ENCODE measurements around the gene EXOC3L4.
A peak's percentile ranks its signal among the peaks of the same experiment; 100 is the strongest.

Gene EXOC3L4

GRCh38 chr14:103125098-103126070 lies 30.9 kb downstream of the EXOC3L4 start:
- no peak for TF ChIP-seq CTCF (IDR thresholded peaks at IDR 0.05; ENCODE audit: insufficient read depth, low read depth, low read length, missing control alignments)
- DNase-seq (ENCODE audit: low read depth): no peak
- no peak overlapping the region for H3K4me3 ChIP-seq (ENCODE audit: low read length)

GRCh38 chr14:103126088-103126872 lies 31.8 kb downstream of the EXOC3L4 start:
- TF ChIP-seq CTCF (IDR thresholded peaks at IDR 0.05; ENCODE audit: insufficient read depth, low read depth, low read length, missing control alignments): no peak
- no peak overlapping the region for H3K4me3 ChIP-seq (ENCODE audit: low read length)

DNA sequence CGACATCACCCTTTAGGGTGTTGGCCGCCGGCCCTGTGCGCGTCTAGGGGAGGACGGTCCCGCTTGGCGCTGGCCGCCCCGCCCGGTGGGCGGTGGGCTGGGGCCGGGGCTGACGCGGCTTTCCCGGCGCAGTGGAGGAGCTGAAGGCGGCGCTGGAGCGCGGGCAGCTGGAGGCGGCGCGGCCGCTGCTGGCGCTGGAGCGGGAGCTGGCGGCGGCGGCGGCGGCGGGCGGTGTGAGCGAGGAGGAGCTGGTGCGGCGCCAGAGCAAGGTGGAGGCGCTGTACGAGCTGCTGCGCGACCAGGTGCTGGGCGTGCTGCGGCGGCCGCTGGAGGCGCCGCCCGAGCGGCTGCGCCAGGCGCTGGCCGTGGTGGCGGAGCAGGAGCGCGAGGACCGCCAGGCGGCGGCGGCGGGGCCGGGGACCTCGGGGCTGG lies 32.4 kb downstream of the EXOC3L4 start:
- no peak overlapping the region for H3K4me3 ChIP-seq (ENCODE audit: low read length)
- TF ChIP-seq CTCF (IDR thresholded peaks at IDR 0.05; ENCODE audit: insufficient read depth, low read depth, low read length, missing control alignments): no peak
- peak; percentile 87 for DNase-seq (ENCODE audit: low read depth)

More at GRCh38 chr14:103126088-103126872, 31.8 kb downstream of the EXOC3L4 start:
- DNase-seq (ENCODE audit: low read depth): no peak

GRCh38 chr14:103127356-103127755 lies 32.8 kb downstream of the EXOC3L4 start:
- no peak for DNase-seq (ENCODE audit: low read depth)
- TF ChIP-seq CTCF (IDR thresholded peaks at IDR 0.05; ENCODE audit: insufficient read depth, low read depth, low read length, missing control alignments): peak; percentile 3
- H3K4me3 ChIP-seq (ENCODE audit: low read length): no peak overlapping the region

GRCh38 chr14:103127861-103128598 lies 33.5 kb downstream of the EXOC3L4 start:
- H3K4me3 ChIP-seq (ENCODE audit: low read length): no peak overlapping the region
- TF ChIP-seq CTCF (IDR thresholded peaks at IDR 0.05; ENCODE audit: insufficient read depth, low read depth, low read length, missing control alignments): no peak
- no peak for DNase-seq (ENCODE audit: low read depth)

DNA sequence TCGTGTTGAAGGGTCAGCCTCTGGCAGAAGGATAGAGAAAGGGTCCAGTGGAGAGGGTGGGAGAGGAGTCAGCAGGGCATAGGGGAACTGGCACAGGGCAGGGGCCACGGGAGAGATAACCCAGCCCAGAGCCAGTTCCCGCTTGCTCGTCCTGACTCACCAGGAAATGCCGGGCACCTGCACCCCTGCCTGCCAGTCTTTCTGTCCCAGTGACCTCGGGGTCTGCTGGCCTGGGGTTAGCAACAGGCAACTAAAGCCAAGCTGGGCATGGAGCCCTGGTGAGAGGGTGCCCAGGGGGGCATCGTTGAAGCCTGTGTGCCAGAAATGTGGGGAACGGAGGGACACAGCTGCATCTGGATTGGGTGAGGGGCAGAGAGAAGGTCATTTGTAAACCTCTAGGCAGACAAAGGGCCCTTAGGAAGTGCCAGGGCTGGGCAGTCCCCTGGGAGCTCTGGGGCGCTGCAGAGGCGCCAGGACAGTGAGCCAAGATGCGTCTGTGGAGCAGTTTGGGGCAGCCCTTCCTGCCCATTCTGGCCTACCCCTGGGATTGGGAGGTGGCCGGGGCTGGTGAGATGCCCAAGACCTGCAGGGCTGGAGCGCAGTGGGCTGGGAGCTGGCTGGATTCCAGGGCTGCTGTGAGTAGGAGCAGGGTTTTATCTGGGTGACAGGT lies 34.2 kb downstream of the EXOC3L4 start:
- no peak for TF ChIP-seq CTCF (IDR thresholded peaks at IDR 0.05; ENCODE audit: insufficient read depth, low read depth, low read length, missing control alignments)
- H3K4me3 ChIP-seq (ENCODE audit: low read length): no peak overlapping the region
- peak; percentile 53 for DNase-seq (ENCODE audit: low read depth)
